ENCODE results near the gene H3-3A.
"Not testable (repeated sequence)": the region's sequence is repeated elsewhere in the genome, so short reads cannot be mapped to it uniquely, and the experiment has no call there.

Gene H3-3A

GRCh38 chr1:226085675-226086285 lies 23.3 kb downstream of the H3-3A start:
- DNase-seq (ENCODE audit: low spot score) = no peak

- no peak for DNase-seq (ENCODE audit: low spot score)
These were observed 24.3 kb downstream of the H3-3A start for GRCh38 chr1:226086776-226087175.

GRCh38 chr1:226091461-226091860 lies 28.9 kb downstream of the H3-3A start:
- DNase-seq (ENCODE audit: low spot score) = no peak

- DNase-seq (ENCODE audit: low spot score) = not testable (repeated sequence)
These were observed 29.7 kb downstream of the H3-3A start for GRCh38 chr1:226092048-226092820.

GRCh38 chr1:226092965-226093364 lies 30.4 kb downstream of the H3-3A start:
- DNase-seq (ENCODE audit: low spot score) = no peak

GRCh38 chr1:226093621-226094020 lies 31.1 kb downstream of the H3-3A start:
- no peak for DNase-seq (ENCODE audit: low spot score)

GRCh38 chr1:226094451-226094850 lies 31.9 kb downstream of the H3-3A start:
- DNase-seq (ENCODE audit: low spot score) = no peak

- DNase-seq (ENCODE audit: low spot score) = no peak
These were observed 32.8 kb downstream of the H3-3A start for GRCh38 chr1:226095286-226095685.

- DNase-seq (ENCODE audit: low spot score) = no peak
These were observed 35.5 kb downstream of the H3-3A start for GRCh38 chr1:226097866-226098625.

- no peak for DNase-seq (ENCODE audit: low spot score)
These were observed 36.6 kb downstream of the H3-3A start for GRCh38 chr1:226098870-226099835.

- DNase-seq (ENCODE audit: low spot score) = no peak
These were observed 38.2 kb downstream of the H3-3A start for GRCh38 chr1:226100436-226101391.

GRCh38 chr1:226104671-226105121 lies 42.2 kb downstream of the H3-3A start:
- no peak for DNase-seq (ENCODE audit: low spot score)

GRCh38 chr1:226107471-226108460 lies 45.2 kb downstream of the H3-3A start:
- no peak for DNase-seq (ENCODE audit: low spot score)

- no peak for DNase-seq (ENCODE audit: low spot score)
These were observed 46.7 kb downstream of the H3-3A start for GRCh38 chr1:226108935-226109828.

- DNase-seq (ENCODE audit: low spot score) = peak; percentile 98
These were observed 47.3 kb downstream of the H3-3A start for GRCh38 chr1:226109829-226110248.

- peak; percentile 82 for DNase-seq (ENCODE audit: low spot score)
These were observed 48.0 kb downstream of the H3-3A start for GRCh38 chr1:226110249-226111097.

Data from HuH-7 (cell line).